Measurements from ENCODE around the gene DCLK1.

The DCLK1 gene

DNA sequence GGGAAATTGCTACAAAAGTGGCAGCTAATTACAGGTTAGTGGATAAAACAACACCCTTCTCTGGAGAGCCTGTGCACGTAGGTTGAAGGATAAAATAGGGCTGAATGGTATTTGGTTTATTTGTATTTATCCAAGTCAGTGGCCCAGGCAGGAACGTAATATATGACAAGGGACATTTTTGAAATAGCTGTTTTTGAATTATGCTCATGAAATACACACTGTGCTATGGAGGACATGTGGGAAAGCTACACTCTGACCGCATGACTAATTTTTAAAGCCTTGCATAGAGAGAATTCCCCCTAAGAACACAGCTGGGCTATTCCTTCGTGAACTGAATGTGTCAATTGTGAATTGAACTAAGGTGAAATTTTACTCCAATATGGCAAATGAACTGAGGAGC lies 362.6 kb downstream of the DCLK1 start:
- no peak for TF ChIP-seq SIN3A (IDR thresholded peaks at IDR 0.05; ENCODE audit: borderline replicate concordance, insufficient read depth, low read length)
- TF ChIP-seq FOXP2 (optimal IDR thresholded peaks at IDR 0.05; ENCODE audit: borderline replicate concordance, extremely low read depth, extremely low read length, insufficient read depth) = no peak
- TF ChIP-seq, protein P1, sequence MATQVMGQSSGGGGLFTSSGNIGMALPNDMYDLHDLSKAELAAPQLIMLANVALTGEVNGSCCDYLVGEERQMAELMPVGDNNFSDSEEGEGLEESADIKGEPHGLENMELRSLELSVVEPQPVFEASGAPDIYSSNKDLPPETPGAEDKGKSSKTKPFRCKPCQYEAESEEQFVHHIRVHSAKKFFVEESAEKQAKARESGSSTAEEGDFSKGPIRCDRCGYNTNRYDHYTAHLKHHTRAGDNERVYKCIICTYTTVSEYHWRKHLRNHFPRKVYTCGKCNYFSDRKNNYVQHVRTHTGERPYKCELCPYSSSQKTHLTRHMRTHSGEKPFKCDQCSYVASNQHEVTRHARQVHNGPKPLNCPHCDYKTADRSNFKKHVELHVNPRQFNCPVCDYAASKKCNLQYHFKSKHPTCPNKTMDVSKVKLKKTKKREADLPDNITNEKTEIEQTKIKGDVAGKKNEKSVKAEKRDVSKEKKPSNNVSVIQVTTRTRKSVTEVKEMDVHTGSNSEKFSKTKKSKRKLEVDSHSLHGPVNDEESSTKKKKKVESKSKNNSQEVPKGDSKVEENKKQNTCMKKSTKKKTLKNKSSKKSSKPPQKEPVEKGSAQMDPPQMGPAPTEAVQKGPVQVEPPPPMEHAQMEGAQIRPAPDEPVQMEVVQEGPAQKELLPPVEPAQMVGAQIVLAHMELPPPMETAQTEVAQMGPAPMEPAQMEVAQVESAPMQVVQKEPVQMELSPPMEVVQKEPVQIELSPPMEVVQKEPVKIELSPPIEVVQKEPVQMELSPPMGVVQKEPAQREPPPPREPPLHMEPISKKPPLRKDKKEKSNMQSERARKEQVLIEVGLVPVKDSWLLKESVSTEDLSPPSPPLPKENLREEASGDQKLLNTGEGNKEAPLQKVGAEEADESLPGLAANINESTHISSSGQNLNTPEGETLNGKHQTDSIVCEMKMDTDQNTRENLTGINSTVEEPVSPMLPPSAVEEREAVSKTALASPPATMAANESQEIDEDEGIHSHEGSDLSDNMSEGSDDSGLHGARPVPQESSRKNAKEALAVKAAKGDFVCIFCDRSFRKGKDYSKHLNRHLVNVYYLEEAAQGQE (IDR thresholded peaks at IDR 0.05; ENCODE audit: insufficient read depth in 1 of 2, low read depth in 2 of 2, low read length in 2 of 2) = no peak

- TF ChIP-seq TAF1 (IDR thresholded peaks at IDR 0.05; ENCODE audit: borderline replicate concordance, insufficient read depth, low read length) (no peak), POLR2AphosphoS5 (IDR thresholded peaks at IDR 0.05; ENCODE audit: low read depth, low read length) (no peak), FOXP2 (optimal IDR thresholded peaks at IDR 0.05; ENCODE audit: borderline replicate concordance, extremely low read depth, extremely low read length, insufficient read depth) (no peak), SIN3A (IDR thresholded peaks at IDR 0.05; ENCODE audit: borderline replicate concordance, insufficient read depth, low read length) (no peak)
- TF ChIP-seq, protein P1 (IDR thresholded peaks at IDR 0.05; ENCODE audit: insufficient read depth in 1 of 2, low read depth in 2 of 2, low read length in 2 of 2) = no peak
These were observed 363.1 kb downstream of the DCLK1 start for GRCh38 chr13:35768073-35768472.

GRCh38 chr13:35767256-35767976 lies 363.8 kb downstream of the DCLK1 start:
- TF ChIP-seq POLR2AphosphoS5 (IDR thresholded peaks at IDR 0.05; ENCODE audit: low read depth, low read length) (no peak), TAF1 (IDR thresholded peaks at IDR 0.05; ENCODE audit: borderline replicate concordance, insufficient read depth, low read length) (no peak), SIN3A (IDR thresholded peaks at IDR 0.05; ENCODE audit: borderline replicate concordance, insufficient read depth, low read length) (no peak), FOXP2 (optimal IDR thresholded peaks at IDR 0.05; ENCODE audit: borderline replicate concordance, extremely low read depth, extremely low read length, insufficient read depth) (no peak)
- TF ChIP-seq, protein P1 (IDR thresholded peaks at IDR 0.05; ENCODE audit: insufficient read depth in 1 of 2, low read depth in 2 of 2, low read length in 2 of 2) = no peak

DNA sequence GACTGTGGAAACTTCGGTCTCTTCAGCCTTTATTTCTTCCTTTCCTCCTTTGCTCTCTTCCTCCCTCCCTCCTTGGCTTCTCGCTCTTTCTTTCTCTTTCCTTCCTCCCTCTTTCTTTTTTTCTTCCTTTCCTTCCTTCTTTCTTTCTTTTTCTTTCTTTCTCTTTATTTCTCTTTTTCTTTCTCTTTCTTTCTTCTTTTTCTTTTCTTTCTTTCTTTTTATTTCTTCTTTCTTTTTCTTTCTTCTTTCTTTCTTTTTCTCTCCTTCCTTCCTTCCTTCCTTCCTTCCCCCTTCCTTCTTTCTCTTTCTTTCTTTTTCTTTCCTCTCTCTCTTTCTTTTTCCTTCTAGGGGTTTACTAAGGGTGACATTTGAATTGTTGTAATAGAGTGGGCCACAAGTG lies 364.5 kb downstream of the DCLK1 start:
- TF ChIP-seq SIN3A (IDR thresholded peaks at IDR 0.05; ENCODE audit: borderline replicate concordance, insufficient read depth, low read length) (no peak), TAF1 (IDR thresholded peaks at IDR 0.05; ENCODE audit: borderline replicate concordance, insufficient read depth, low read length) (no peak), POLR2AphosphoS5 (IDR thresholded peaks at IDR 0.05; ENCODE audit: low read depth, low read length) (no peak), FOXP2 (optimal IDR thresholded peaks at IDR 0.05; ENCODE audit: borderline replicate concordance, extremely low read depth, extremely low read length, insufficient read depth) (no peak)
- TF ChIP-seq, protein P1 (IDR thresholded peaks at IDR 0.05; ENCODE audit: insufficient read depth in 1 of 2, low read depth in 2 of 2, low read length in 2 of 2) = no peak
